ENCODE measurements around the gene LEFTY2.

The LEFTY2 gene

DNA sequence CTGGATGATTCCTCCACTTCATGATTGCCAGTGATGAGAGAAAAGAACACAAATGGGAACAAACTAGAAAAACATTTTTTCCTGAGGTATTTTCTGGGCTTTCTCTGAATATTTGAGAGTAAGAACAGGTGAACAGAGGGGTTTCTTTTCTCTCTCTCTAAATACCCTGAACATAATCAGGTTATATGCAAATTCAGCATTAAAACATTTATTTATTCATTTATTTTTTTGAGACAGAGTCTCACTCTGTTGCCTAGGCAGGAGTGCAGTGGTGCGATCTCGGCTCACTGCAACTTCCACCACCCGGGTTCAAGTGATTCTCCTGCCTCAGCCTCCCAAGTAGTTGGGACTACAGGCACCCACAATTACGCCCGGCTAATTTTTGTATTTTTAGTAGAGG, 5.8 kb upstream of the LEFTY2 start:
- TF ChIP-seq, protein P1, sequence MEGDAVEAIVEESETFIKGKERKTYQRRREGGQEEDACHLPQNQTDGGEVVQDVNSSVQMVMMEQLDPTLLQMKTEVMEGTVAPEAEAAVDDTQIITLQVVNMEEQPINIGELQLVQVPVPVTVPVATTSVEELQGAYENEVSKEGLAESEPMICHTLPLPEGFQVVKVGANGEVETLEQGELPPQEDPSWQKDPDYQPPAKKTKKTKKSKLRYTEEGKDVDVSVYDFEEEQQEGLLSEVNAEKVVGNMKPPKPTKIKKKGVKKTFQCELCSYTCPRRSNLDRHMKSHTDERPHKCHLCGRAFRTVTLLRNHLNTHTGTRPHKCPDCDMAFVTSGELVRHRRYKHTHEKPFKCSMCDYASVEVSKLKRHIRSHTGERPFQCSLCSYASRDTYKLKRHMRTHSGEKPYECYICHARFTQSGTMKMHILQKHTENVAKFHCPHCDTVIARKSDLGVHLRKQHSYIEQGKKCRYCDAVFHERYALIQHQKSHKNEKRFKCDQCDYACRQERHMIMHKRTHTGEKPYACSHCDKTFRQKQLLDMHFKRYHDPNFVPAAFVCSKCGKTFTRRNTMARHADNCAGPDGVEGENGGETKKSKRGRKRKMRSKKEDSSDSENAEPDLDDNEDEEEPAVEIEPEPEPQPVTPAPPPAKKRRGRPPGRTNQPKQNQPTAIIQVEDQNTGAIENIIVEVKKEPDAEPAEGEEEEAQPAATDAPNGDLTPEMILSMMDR (IDR thresholded peaks at IDR 0.05; ENCODE audit: insufficient read depth, missing control alignments) = no peak
- no peak for FAIRE-seq

DNA sequence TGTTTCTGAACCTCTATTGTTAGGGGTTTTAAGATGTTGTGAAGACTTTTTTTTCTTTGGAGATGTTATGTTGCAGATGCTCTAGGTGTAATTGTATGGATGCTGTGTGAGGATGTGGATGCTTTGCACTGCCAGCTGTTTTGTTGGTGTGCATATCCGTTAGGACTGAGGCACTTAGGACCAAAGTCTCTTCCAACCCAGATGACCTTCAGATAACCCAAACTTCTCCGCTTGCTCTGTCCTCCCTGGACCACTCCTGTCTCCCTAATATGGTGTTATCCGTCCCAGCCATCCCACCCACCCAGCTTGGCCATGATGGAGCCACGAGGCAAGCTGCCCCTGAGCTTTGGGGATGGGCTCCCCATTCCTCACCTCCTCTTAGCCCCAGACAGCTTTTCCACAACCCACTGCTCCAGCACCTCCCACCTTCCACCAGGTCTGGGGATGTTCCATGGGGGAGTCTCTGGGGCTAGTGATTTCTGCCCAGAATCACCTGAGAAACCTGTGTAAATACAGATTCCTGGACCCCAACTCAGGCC, 5.1 kb upstream of the LEFTY2 start:
- TF ChIP-seq, protein P1 (IDR thresholded peaks at IDR 0.05; ENCODE audit: insufficient read depth, missing control alignments) = no peak
- FAIRE-seq (no peak), DNase-seq (ENCODE audit: insufficient read length, low spot score) (no peak)

More for the DNA sequence above, 5.8 kb upstream of the LEFTY2 start:
- DNase-seq (ENCODE audit: insufficient read length, low spot score) = no peak

DNA sequence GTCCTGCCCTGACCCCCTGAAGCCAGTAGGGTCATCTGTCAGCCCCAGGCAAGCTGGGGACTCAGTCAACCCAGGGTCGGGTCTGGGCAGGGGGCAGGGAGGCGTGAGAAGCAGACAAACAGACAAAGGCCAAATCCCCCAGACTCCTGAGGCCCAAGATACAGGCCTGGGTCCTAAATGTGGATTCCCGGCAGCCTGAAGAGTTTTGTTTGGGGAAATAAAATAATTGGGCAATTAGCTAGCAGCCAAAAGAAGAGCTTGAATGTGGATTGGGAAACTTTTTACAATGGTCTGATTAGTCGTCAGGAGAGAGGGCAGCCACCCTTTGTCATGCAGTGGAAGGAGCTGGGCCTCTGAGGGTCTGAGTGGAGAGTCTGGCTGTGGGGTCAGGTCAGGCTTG, 4.5 kb upstream of the LEFTY2 start:
- DNase-seq (ENCODE audit: insufficient read length, low spot score) = no peak
- FAIRE-seq = no peak
- TF ChIP-seq, protein P1 (IDR thresholded peaks at IDR 0.05; ENCODE audit: insufficient read depth, missing control alignments) = no peak

DNA sequence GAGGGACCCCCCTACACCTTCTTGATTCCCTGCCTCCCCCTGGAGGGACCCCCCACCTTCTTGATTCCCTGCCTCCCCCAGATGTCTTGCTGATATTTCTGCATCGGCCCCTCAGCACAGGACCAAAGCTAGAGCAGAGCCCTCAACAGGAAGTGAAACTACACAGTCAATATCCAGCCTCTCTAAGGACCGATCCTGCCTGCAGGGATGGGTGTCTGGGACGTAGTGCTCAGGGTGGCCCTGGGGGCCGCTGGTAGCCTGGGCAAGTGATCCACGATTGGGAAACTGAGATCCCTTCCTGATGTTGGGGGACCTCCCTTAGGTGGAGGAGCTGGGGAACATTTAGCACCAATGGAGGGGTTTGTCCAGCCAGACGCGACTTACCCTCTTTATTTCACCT, 3.9 kb upstream of the LEFTY2 start:
- FAIRE-seq (no peak), DNase-seq (ENCODE audit: insufficient read length, low spot score) (no peak)
- TF ChIP-seq, protein P1 (IDR thresholded peaks at IDR 0.05; ENCODE audit: insufficient read depth, missing control alignments) = no peak

DNA sequence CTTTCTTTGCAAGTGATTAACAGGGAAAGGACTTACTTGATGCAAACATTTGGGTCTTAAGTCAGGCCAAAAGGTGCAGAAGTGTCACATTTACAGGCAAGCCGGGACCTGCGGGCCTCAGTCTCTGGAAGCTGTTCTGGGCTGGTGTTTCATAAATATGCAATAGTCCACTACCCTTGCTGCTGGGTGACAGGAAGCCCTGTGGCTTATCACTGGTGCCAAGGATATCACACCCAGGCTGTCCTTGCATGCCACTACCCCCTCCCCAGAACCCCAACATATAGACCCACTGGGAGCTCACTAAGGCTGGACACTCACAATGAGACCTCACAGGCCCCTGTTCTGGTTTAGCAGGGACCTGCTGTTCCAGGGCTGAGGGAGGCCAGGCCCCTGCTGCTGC, 3.4 kb upstream of the LEFTY2 start:
- DNase-seq (ENCODE audit: insufficient read length, low spot score) = no peak
- FAIRE-seq = no peak
- TF ChIP-seq, protein P1 (IDR thresholded peaks at IDR 0.05; ENCODE audit: insufficient read depth, missing control alignments) = no peak

DNA sequence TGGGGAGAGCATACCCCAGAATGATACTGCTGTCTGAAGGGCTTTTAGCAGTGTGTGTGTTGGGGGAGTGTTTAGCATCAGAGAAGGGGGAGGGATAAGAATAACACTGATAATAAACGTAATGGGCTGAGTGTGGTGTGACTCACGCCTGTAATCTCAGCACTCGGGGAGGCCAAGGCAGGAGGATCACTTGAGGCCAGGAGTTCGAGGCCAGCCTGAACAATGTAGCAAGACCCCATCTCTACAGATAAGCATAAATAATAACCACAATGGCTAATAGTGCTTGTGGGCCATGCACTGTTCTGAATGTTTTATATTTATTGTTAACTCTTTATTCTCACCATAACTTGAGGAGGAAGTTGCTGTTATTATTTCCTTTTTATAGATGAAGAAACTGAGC, 2.6 kb upstream of the LEFTY2 start:
- TF ChIP-seq, protein P1 (IDR thresholded peaks at IDR 0.05; ENCODE audit: insufficient read depth, missing control alignments) = no peak
- DNase-seq (ENCODE audit: insufficient read length, low spot score) (no peak), FAIRE-seq (no peak)

DNA sequence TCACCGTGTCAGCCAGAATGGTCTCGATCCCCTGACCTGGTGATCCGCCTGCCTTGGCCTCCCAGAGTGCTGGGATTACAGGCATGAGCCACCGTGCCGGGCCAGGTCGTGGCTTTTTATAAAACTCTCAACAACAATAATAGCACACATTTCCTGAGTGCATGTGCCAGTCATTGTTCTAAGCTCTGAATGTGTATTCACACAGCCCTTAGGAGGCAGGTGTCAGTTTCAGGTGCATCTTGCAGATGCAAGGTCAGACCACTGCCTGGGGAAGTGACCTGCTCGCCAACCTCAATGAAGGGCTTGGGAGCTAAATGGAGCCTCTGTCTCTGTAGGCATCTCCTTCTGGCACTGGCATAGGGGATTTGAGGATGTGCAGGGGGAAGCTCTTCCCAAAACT, 1.6 kb upstream of the LEFTY2 start:
- FAIRE-seq (no peak), DNase-seq (ENCODE audit: insufficient read length, low spot score) (no peak)
- TF ChIP-seq, protein P1 (IDR thresholded peaks at IDR 0.05; ENCODE audit: insufficient read depth, missing control alignments) = no peak
